ENCODE measurements around the gene ACSL3. TPM values are rescaled to one million over a fixed set of nuclear protein-coding genes. Genes with fewer than 3 reads are reported as not detected.

ACSL3 gene
- total RNA-seq, 1 experiment from 2014 or later, result 100 TPM

GRCh38 chr2:222828572-222828971 lies 32.3 kb upstream of the ACSL3 start:
- CTCF ChIA-PET, result interaction anchor here (1.0 kb wide), 1 partner anchor 75 kb away, joined by 3 read pairs; no protein-coding TSS in a partner anchor
- no peak for TF ChIP-seq MAX (CRISPR knock-in tag; IDR thresholded peaks at IDR 0.05)
- TF ChIP-seq HMGA2 (CRISPR knock-in tag; IDR thresholded peaks at IDR 0.05), result no peak
- no peak for TF ChIP-seq TEAD4 (CRISPR knock-in tag; IDR thresholded peaks at IDR 0.05)
- TF ChIP-seq NFE2L1 (CRISPR knock-in tag; IDR thresholded peaks at IDR 0.05), result no peak
- no peak for TF ChIP-seq JAZF1 (CRISPR knock-in tag; IDR thresholded peaks at IDR 0.05)
- TF ChIP-seq GTF2I (CRISPR knock-in tag; conservative IDR thresholded peaks at IDR 0.05), result no peak
- no peak for TF ChIP-seq FOXK1 (CRISPR knock-in tag; IDR thresholded peaks at IDR 0.05)
- TF ChIP-seq TP53 (CRISPR knock-in tag; IDR thresholded peaks at IDR 0.05), result no peak
- no peak for TF ChIP-seq ZNF121 (CRISPR knock-in tag; IDR thresholded peaks at IDR 0.05)
- TF ChIP-seq USF1 (CRISPR knock-in tag; IDR thresholded peaks at IDR 0.05), result no peak
- TF ChIP-seq E2F4 (CRISPR knock-in tag; IDR thresholded peaks at IDR 0.05; ENCODE audit: borderline replicate concordance, low read depth), result no peak
- TF ChIP-seq SP1 (CRISPR knock-in tag; conservative IDR thresholded peaks at IDR 0.05), result no peak
- TF ChIP-seq ATF3 (CRISPR knock-in tag; conservative IDR thresholded peaks at IDR 0.05), result no peak
- TF ChIP-seq ZNF423 (CRISPR knock-in tag; IDR thresholded peaks at IDR 0.05), result no peak
- no peak for TF ChIP-seq ERG (CRISPR knock-in tag; IDR thresholded peaks at IDR 0.05)
- H3K4me1 Mint-ChIP-seq, result no peaks in the 10 kb centered on the region
- ATAC-seq (no peak), DNase-seq (ENCODE audit: low spot score) (no peak)
- H3K9me3 Mint-ChIP-seq, result no peaks in the 10 kb centered on the region
- POLR2A ChIA-PET, result no interaction called here
- no peak overlapping the region for H3K4me3 Mint-ChIP-seq
- no peaks in the 10 kb centered on the region for H3K27me3 Mint-ChIP-seq (ENCODE audit: low read depth)
- H3K27ac Mint-ChIP-seq, result no peak overlapping the region
- no peaks in the 10 kb centered on the region for H3K36me3 Mint-ChIP-seq

GRCh38 chr2:222830164-222830563 lies 30.7 kb upstream of the ACSL3 start:
- ChIA-PET POLR2A (no interaction called here), CTCF (no interaction called here)
- Mint-ChIP-seq H3K4me1 (no peaks in the 10 kb centered on the region), H3K27me3 (ENCODE audit: low read depth) (no peaks in the 10 kb centered on the region), H3K27ac (no peak overlapping the region), H3K4me3 (no peak overlapping the region), H3K36me3 (no peaks in the 10 kb centered on the region), H3K9me3 (no peaks in the 10 kb centered on the region)
- no peak for ATAC-seq
- DNase-seq (ENCODE audit: low spot score), result no peak
- no peak for TF ChIP-seq ATF6 (CRISPR knock-in tag; IDR thresholded peaks at IDR 0.05)
- TF ChIP-seq GRHL2 (CRISPR knock-in tag; IDR thresholded peaks at IDR 0.05; ENCODE audit: insufficient replicate concordance, severe bottlenecking), result no peak
- TF ChIP-seq ATF2 (CRISPR knock-in tag; IDR thresholded peaks at IDR 0.05; ENCODE audit: borderline replicate concordance, low read depth), result no peak
- no peak for TF ChIP-seq IRF2 (CRISPR knock-in tag; IDR thresholded peaks at IDR 0.05; ENCODE audit: borderline replicate concordance, low read depth)
- no peak for TF ChIP-seq CREB1 (CRISPR knock-in tag; IDR thresholded peaks at IDR 0.05)
- no peak for TF ChIP-seq CBFB (CRISPR knock-in tag; IDR thresholded peaks at IDR 0.05; ENCODE audit: low read depth)
- TF ChIP-seq AFF4 (CRISPR knock-in tag; IDR thresholded peaks at IDR 0.05; ENCODE audit: borderline replicate concordance), result no peak
- no peak for TF ChIP-seq MLX (CRISPR knock-in tag; IDR thresholded peaks at IDR 0.05)

All from WTC11 (cell line).